ENCODE data around the gene TELO2. TPM values are rescaled to one million over a fixed set of nuclear protein-coding genes. Genes with fewer than 3 reads are reported as not detected.

The TELO2 gene
- total and polyA plus RNA-seq, 2 experiments from 2014 or later, result 51.6 to 58.7 TPM

- Histone ChIP-seq H3K9me3 (ENCODE audit: low read depth) (no peaks in the 10 kb centered on the region), H3K27me3 (no peaks in the 10 kb centered on the region), H3K36me3 (no peaks in the 10 kb centered on the region), H3K4me1 (ENCODE audit: low read depth) (no peaks in the 10 kb centered on the region), H3K4me3 (no peak overlapping the region), H3K27ac (no peak overlapping the region)
- no peak for TF ChIP-seq CTCF (IDR thresholded peaks at IDR 0.05; ENCODE audit: low read depth, low read length)
- no peak for DNase-seq (ENCODE audit: low read depth in 1 of 2, low spot score in 1 of 2)
Observed at GRCh38 chr16:1532771-1533170, 39.6 kb downstream of the TELO2 start.

- H3K27ac ChIP-seq, result no peak within 1 kb of the TSS
Observed at GRCh38 chr16:1533443-1533951, 40.3 kb downstream of the TELO2 start, which contains the start of gene TMEM204. TMEM204 (plus strand) TSS chr16:1533666; CDS start chr16:1534276, 610 bp downstream.

GRCh38 chr16:1534021-1535020 is 41.2 kb downstream of the TELO2 start:
- Histone ChIP-seq H3K27me3 (no peaks in the 10 kb centered on the region), H3K9me3 (ENCODE audit: low read depth) (no peaks in the 10 kb centered on the region), H3K4me3 (no peak overlapping the region), H3K4me1 (ENCODE audit: low read depth) (no peaks in the 10 kb centered on the region), H3K36me3 (no peaks in the 10 kb centered on the region), H3K27ac (no peak overlapping the region)
- DNase-seq (ENCODE audit: low read depth in 1 of 2, low spot score in 1 of 2), result no peak
- no peak for TF ChIP-seq CTCF (IDR thresholded peaks at IDR 0.05; ENCODE audit: low read depth, low read length)

More at GRCh38 chr16:1533443-1533951, 40.3 kb downstream of the TELO2 start, which contains the start of gene TMEM204:
- no peaks in the 10 kb centered on the region for H3K9me3 ChIP-seq (ENCODE audit: low read depth)
- DNase-seq (ENCODE audit: low read depth in 1 of 2, low spot score in 1 of 2), result peak in 1 of 2 donors; percentile 85
- H3K36me3 ChIP-seq, result no peaks in the 10 kb centered on the region
- no peak for TF ChIP-seq CTCF (IDR thresholded peaks at IDR 0.05; ENCODE audit: low read depth, low read length)
- H3K4me3 ChIP-seq, result no peak within 1 kb of the TSS
- no peaks in the 10 kb centered on the region for H3K4me1 ChIP-seq (ENCODE audit: low read depth)
- no peaks in the 10 kb centered on the region for H3K27me3 ChIP-seq

- Histone ChIP-seq H3K9me3 (ENCODE audit: low read depth) (no peaks in the 10 kb centered on the region), H3K4me3 (no peak overlapping the region), H3K27ac (no peak overlapping the region), H3K27me3 (no peaks in the 10 kb centered on the region), H3K4me1 (ENCODE audit: low read depth) (no peaks in the 10 kb centered on the region), H3K36me3 (no peaks in the 10 kb centered on the region)
- DNase-seq (ENCODE audit: low read depth in 1 of 2, low spot score in 1 of 2), result no peak
- TF ChIP-seq CTCF (IDR thresholded peaks at IDR 0.05; ENCODE audit: low read depth, low read length), result no peak
Observed at GRCh38 chr16:1535391-1536291, 42.5 kb downstream of the TELO2 start.

- no peaks in the 10 kb centered on the region for H3K36me3 ChIP-seq
- TF ChIP-seq CTCF (IDR thresholded peaks at IDR 0.05; ENCODE audit: low read depth, low read length), result no peak
- no peak overlapping the region for H3K27ac ChIP-seq
- no peaks in the 10 kb centered on the region for H3K4me1 ChIP-seq (ENCODE audit: low read depth)
- no peak overlapping the region for H3K4me3 ChIP-seq
- no peaks in the 10 kb centered on the region for H3K9me3 ChIP-seq (ENCODE audit: low read depth)
- no peak for DNase-seq (ENCODE audit: low read depth in 1 of 2, low spot score in 1 of 2)
- H3K27me3 ChIP-seq, result no peaks in the 10 kb centered on the region
Observed at GRCh38 chr16:1536601-1537000, 43.4 kb downstream of the TELO2 start.

Data from cardiac muscle cell (in vitro differentiated cells and primary cell).